GM18508 (cell line): ENCODE measurements around the gene KCNQ1OT1.
A peak's percentile ranks its signal among the peaks of the same experiment; 100 is the strongest.

Experiments used
- ATAC-seq: cut with Tn5 transposase; IDR thresholded peaks from one replicate; pipeline ENCODE4 v1.9.1; 2021; ENCODE audit warnings: moderate number of reproducible peaks; ENCODE audit not compliant: insufficient read depth, unreplicated experiment

The KCNQ1OT1 gene

GRCh38 chr11:2699531-2700414 lies at the start of gene KCNQ1OT1:
TSS of gene KCNQ1OT1 (minus strand) at chr11:2699994.
- ATAC-seq, result peak; percentile 80

GRCh38 chr11:2748814-2749554 lies 49.2 kb upstream of the KCNQ1OT1 start:
- no peak for ATAC-seq

GRCh38 chr11:2748061-2748813 lies 48.4 kb upstream of the KCNQ1OT1 start:
- no peak for ATAC-seq

- ATAC-seq, result no peak
Observed at GRCh38 chr11:2747248-2748027, 47.6 kb upstream of the KCNQ1OT1 start.

GRCh38 chr11:2746401-2747247 lies 46.8 kb upstream of the KCNQ1OT1 start:
- ATAC-seq, result no peak

- ATAC-seq, result no peak
Observed at GRCh38 chr11:2745511-2745910, 45.7 kb upstream of the KCNQ1OT1 start.

GRCh38 chr11:2744166-2744565 lies 44.4 kb upstream of the KCNQ1OT1 start:
- no peak for ATAC-seq

GRCh38 chr11:2743427-2744110 lies 43.8 kb upstream of the KCNQ1OT1 start:
- ATAC-seq, result no peak

- no peak for ATAC-seq
Observed at GRCh38 chr11:2742611-2743426, 43.0 kb upstream of the KCNQ1OT1 start.

GRCh38 chr11:2742201-2742600 lies 42.4 kb upstream of the KCNQ1OT1 start:
- no peak for ATAC-seq

- no peak for ATAC-seq
Observed at GRCh38 chr11:2741377-2742131, 41.8 kb upstream of the KCNQ1OT1 start.

GRCh38 chr11:2741006-2741376 lies 41.2 kb upstream of the KCNQ1OT1 start:
- ATAC-seq, result no peak

GRCh38 chr11:2740275-2740940 lies 40.6 kb upstream of the KCNQ1OT1 start:
- ATAC-seq, result no peak

- no peak for ATAC-seq
Observed at GRCh38 chr11:2739531-2740274, 39.9 kb upstream of the KCNQ1OT1 start.

- ATAC-seq, result no peak
Observed at GRCh38 chr11:2738551-2739431, 39.0 kb upstream of the KCNQ1OT1 start.
